Aorta (tissue), 5 donors: ENCODE measurements around the gene FARP2. TPM values are rescaled to one million over a fixed set of nuclear protein-coding genes. Genes with fewer than 3 reads are reported as not detected.

Experiments
- ATAC-seq: fragments of 200-7000 bp; cut with Tn5 transposase; one replicate; pipeline ENCODE4 v1.9.1; 2022; ENCODE audit warnings: moderate library complexity; ENCODE audit not compliant: low FRiP score
- DNase-seq, 2 donors: peaks; one replicate each; pipeline ENCODE4 v3.0.0-alpha.2; 2020
- H3K27ac ChIP-seq, 2 donors: one replicate each; pipeline ENCODE4 v1.5.1; 2013; ENCODE audit warnings: low read length in 2 of 2, mild to moderate bottlenecking in 2 of 2, moderate library complexity in 2 of 2, control low read depth in 1 of 2, inconsistent platforms in 1 of 2, low read depth in 1 of 2
- H3K27me3 ChIP-seq, 2 donors: one replicate each; pipeline ENCODE4 v1.6.1; 2013; ENCODE audit warnings: control low read depth in 1 of 2, low read length in 1 of 2, mild to moderate bottlenecking in 1 of 2, moderate library complexity in 1 of 2; ENCODE audit not compliant: insufficient read depth in 2 of 2, control insufficient read depth in 1 of 2
- H3K36me3 ChIP-seq, 2 donors: one replicate each; pipeline ENCODE4 v1.6.1; 2013; ENCODE audit warnings: control low read depth in 1 of 2, low read length in 1 of 2, mild to moderate bottlenecking in 1 of 2; ENCODE audit not compliant: insufficient read depth in 2 of 2, control insufficient read depth in 1 of 2
- H3K4me1 ChIP-seq, 2 donors: one replicate each; pipeline ENCODE4 v1.6.1; 2013; ENCODE audit warnings: low read length in 2 of 2, control low read depth in 1 of 2, mild to moderate bottlenecking in 1 of 2, moderate library complexity in 1 of 2; ENCODE audit not compliant: insufficient read depth in 2 of 2, control insufficient read depth in 1 of 2
- H3K4me3 ChIP-seq, 2 donors: one replicate each; pipeline ENCODE4 v1.5.1; 2013; ENCODE audit warnings: low read length in 2 of 2, control low read depth in 1 of 2, mild to moderate bottlenecking in 1 of 2
- H3K9me3 ChIP-seq: one replicate; pipeline ENCODE4 v1.6.1; 2013; ENCODE audit warnings: mild to moderate bottlenecking, low read length; ENCODE audit not compliant: control insufficient read depth
- WGBS, 2 donors: extraction: QIAGEN DNeasy Blood & Tissue Kit; methylation state at CpG; one replicate each; pipeline ENCODE4 v1.1.7; 2013; 5-methylcytosine and 5-hydroxymethylcytosine counted together
- intact Hi-C, 2 donors: fragments of 100-400 bp; cut with DNase I; formaldehyde crosslinking; loops; one replicate each; pipeline versions ENCODE4 v1.14.2 to v1.15.0; 2022
- long read RNA-seq, 2 donors: library from polyadenylated mRNA; unstranded; transcript quantifications; one replicate each; pipeline ENCODE4 v2.0.0, GENCODE V29; 2020 to 2021
- polyA plus RNA-seq, 2 donors: library from polyadenylated mRNA; stranded (reverse); fragments of 200-250 nt; gene quantifications; one replicate each; pipeline ENCODE4 v1.2.3, GENCODE V29; 2013
- total RNA-seq, 2 donors: library from RNA; stranded (reverse); fragmentation: NEBNext Ultra II Directional; extraction: Animal tissue kit (Norgen Biotek cat#: 25700); gene quantifications; one replicate each; pipeline ENCODE4 v1.2.1, GENCODE V29; 2021
- donor health status: healthy with polysubstance abuse.
- donor health status: Bipolar disorder and iron deficiency.
- donor health status: DM: no; HTN: no; CAD: no.
- donor health status: DM: no; HTN: no; CAD: no.
- donor health status: DM: yes; HTN: yes; CAD: no.

FARP2 gene
- total RNA-seq (10 to 100 TPM; 49.1 to 64.4 TPM), polyA plus RNA-seq (10 to 100 TPM; 16.4 to 48.2 TPM)
- long read RNA-seq, donor 1, full-length matches to known transcripts = 11 of 41 reads
- long read RNA-seq, donor 1, partial matches to known transcripts = 8 of 41 reads
- long read RNA-seq, donor 1, other reads (novel, unspliced or antisense) = 22 of 41 reads
- long read RNA-seq, donor 2, full-length matches to known transcripts = 2 of 19 reads
- long read RNA-seq, donor 2, partial matches to known transcripts = 4 of 19 reads
- long read RNA-seq, donor 2, other reads (novel, unspliced or antisense) = 13 of 19 reads

GRCh38 chr2:241355983-241356870, at the start of gene FARP2:
Gene FARP2 (plus strand): TSS chr2:241356285. CDS start chr2:241373108, 16,823 bp downstream.
- peak within 1 kb of the TSS; percentile 23 to 74 for H3K4me3 ChIP-seq
- intact Hi-C loops = loop anchor here in 1 of 2 donors (1.0 to 5.0 kb wide), 3 partner anchors 23 to 41 kb away; partner anchors contain the start of genes HDLBP and SEPTIN2
- peak within 1 kb of the TSS; percentile 38 to 42 for H3K27ac ChIP-seq
- ATAC-seq (peak; percentile 96), DNase-seq (peak; percentile 100)
- 1% methylated on average over 78 to 101 of the region's 101 CpGs for WGBS, 2 donors
- H3K36me3 ChIP-seq = peaks cover 0 to 2% of the 10 kb centered on the region in 2 donors
- H3K27me3 ChIP-seq = no peaks in the 10 kb centered on the region
- H3K9me3 ChIP-seq = no peaks in the 10 kb centered on the region
- peaks cover 0 to 6% of the 10 kb centered on the region in 2 donors for H3K4me1 ChIP-seq

- WGBS, 2 donors = 89 to 94% methylated on average over 6 of the region's 6 CpGs
- Histone ChIP-seq H3K27me3 (no peaks in the 10 kb centered on the region), H3K36me3 (no peaks in the 10 kb centered on the region), H3K27ac (no peak overlapping the region), H3K9me3 (no peaks in the 10 kb centered on the region), H3K4me1 (no peaks in the 10 kb centered on the region), H3K4me3 (no peak overlapping the region)
- DNase-seq (no peak), ATAC-seq (no peak)
- intact Hi-C loops = no loop called here
These were observed 49.0 kb upstream of the FARP2 start for GRCh38 chr2:241307055-241307454.

GRCh38 chr2:241308267-241308666, 47.8 kb upstream of the FARP2 start:
- no peaks in the 10 kb centered on the region for H3K27me3 ChIP-seq
- no peak overlapping the region for H3K4me3 ChIP-seq
- 45 to 48% methylated on average over 5 of the region's 5 CpGs for WGBS, 2 donors
- no peaks in the 10 kb centered on the region for H3K36me3 ChIP-seq
- DNase-seq (no peak), ATAC-seq (no peak)
- intact Hi-C loops = no loop called here
- H3K9me3 ChIP-seq = no peaks in the 10 kb centered on the region
- no peaks in the 10 kb centered on the region for H3K4me1 ChIP-seq
- H3K27ac ChIP-seq = no peak overlapping the region

GRCh38 chr2:241308832-241309500, 47.1 kb upstream of the FARP2 start:
- no peaks in the 10 kb centered on the region for H3K27me3 ChIP-seq
- H3K4me1 ChIP-seq = peaks cover 0 to 3% of the 10 kb centered on the region in 2 donors
- no peak overlapping the region for H3K4me3 ChIP-seq
- intact Hi-C loops = no loop called here
- no peak for DNase-seq
- WGBS, 2 donors = 84% methylated on average over 18 of the region's 18 CpGs
- ATAC-seq = no peak
- H3K36me3 ChIP-seq = no peaks in the 10 kb centered on the region
- H3K9me3 ChIP-seq = no peaks in the 10 kb centered on the region
- H3K27ac ChIP-seq = no peak overlapping the region

GRCh38 chr2:241309684-241310117, 46.4 kb upstream of the FARP2 start:
- 55 to 62% methylated on average over 2 of the region's 2 CpGs for WGBS, 2 donors
- Histone ChIP-seq H3K4me3 (no peak overlapping the region), H3K27me3 (no peaks in the 10 kb centered on the region), H3K27ac (no peak overlapping the region), H3K4me1 (peaks cover 0 to 3% of the 10 kb centered on the region in 2 donors), H3K9me3 (no peaks in the 10 kb centered on the region), H3K36me3 (no peaks in the 10 kb centered on the region)
- ATAC-seq (peak; percentile 45), DNase-seq (peak in 1 of 2 donors; percentile 48)
- intact Hi-C loops = no loop called here

GRCh38 chr2:241310917-241311566, 45.0 kb upstream of the FARP2 start:
- 89 to 90% methylated on average over 13 of the region's 13 CpGs for WGBS, 2 donors
- Histone ChIP-seq H3K4me3 (no peak overlapping the region), H3K36me3 (no peaks in the 10 kb centered on the region), H3K27ac (no peak overlapping the region), H3K27me3 (no peaks in the 10 kb centered on the region), H3K9me3 (no peaks in the 10 kb centered on the region), H3K4me1 (peaks cover 0 to 3% of the 10 kb centered on the region in 2 donors)
- ATAC-seq (no peak), DNase-seq (no peak)
- intact Hi-C loops = no loop called here

- Histone ChIP-seq H3K27me3 (no peaks in the 10 kb centered on the region), H3K36me3 (no peaks in the 10 kb centered on the region), H3K4me3 (no peak overlapping the region), H3K9me3 (no peaks in the 10 kb centered on the region), H3K4me1 (peaks cover 0 to 5% of the 10 kb centered on the region in 2 donors), H3K27ac (no peak overlapping the region)
- 76 to 79% methylated on average over 4 of the region's 4 CpGs for WGBS, 2 donors
- ATAC-seq = no peak
- intact Hi-C loops = no loop called here
- DNase-seq = no peak
These were observed 44.0 kb upstream of the FARP2 start for GRCh38 chr2:241312082-241312481.

- H3K4me1 ChIP-seq = peaks cover 0 to 5% of the 10 kb centered on the region in 2 donors
- WGBS, 2 donors = 86 to 91% methylated on average over 8 of the region's 8 CpGs
- DNase-seq (no peak), ATAC-seq (no peak)
- no peaks in the 10 kb centered on the region for H3K36me3 ChIP-seq
- H3K4me3 ChIP-seq = no peak overlapping the region
- no peaks in the 10 kb centered on the region for H3K27me3 ChIP-seq
- no peaks in the 10 kb centered on the region for H3K9me3 ChIP-seq
- intact Hi-C loops = loop anchor here in 1 of 2 donors (1.0 to 2.0 kb wide), 2 partner anchors 40 to 43 kb away; partner anchors contain the start of gene FARP2
- no peak overlapping the region for H3K27ac ChIP-seq
These were observed 42.5 kb upstream of the FARP2 start for GRCh38 chr2:241313543-241314095.
